Mesenchymal stem cell (in vitro differentiated cells and primary cell): Measurements from ENCODE around the gene BPIFA1.

Experiments
- DNase-seq: peaks from one replicate; pipeline ENCODE4 v3.0.0-alpha.2; 2013
- H2AFZ ChIP-seq: one replicate; pipeline ENCODE4 v1.6.1; 2013; ENCODE audit warnings: low read depth, mild to moderate bottlenecking, control low read depth, inconsistent platforms, low read length, moderate library complexity
- H2AK5ac ChIP-seq: 2 replicates; pipeline ENCODE4 v1.6.1; 2013; ENCODE audit warnings: low read length, moderate library complexity, mild to moderate bottlenecking, inconsistent platforms; ENCODE audit not compliant: severe bottlenecking
- H2BK120ac ChIP-seq: one replicate; pipeline ENCODE4 v1.6.1; 2013; ENCODE audit warnings: low read depth, mild to moderate bottlenecking, inconsistent platforms, low read length, moderate library complexity
- H2BK12ac ChIP-seq, 2 experiments: one replicate each; pipeline ENCODE4 v1.6.1; 2013; ENCODE audit warnings: inconsistent platforms in 2 of 2, low read length in 2 of 2, mild to moderate bottlenecking in 2 of 2, moderate library complexity in 2 of 2, control low read depth in 1 of 2
- H2BK15ac ChIP-seq: one replicate; pipeline ENCODE4 v1.6.1; 2013; ENCODE audit warnings: mild to moderate bottlenecking, low read depth, inconsistent platforms; ENCODE audit not compliant: poor library complexity, severe bottlenecking
- H2BK5ac ChIP-seq: 2 replicates; pipeline ENCODE4 v1.6.1; 2013; ENCODE audit warnings: low read depth, mild to moderate bottlenecking, low read length, control low read depth, inconsistent platforms; ENCODE audit not compliant: poor library complexity, severe bottlenecking
- H3K14ac ChIP-seq, 2 experiments: one replicate each; pipeline ENCODE4 v1.6.1; 2013; ENCODE audit warnings: inconsistent platforms in 2 of 2, low read length in 2 of 2, control low read depth in 1 of 2, mild to moderate bottlenecking in 1 of 2, moderate library complexity in 1 of 2
- H3K18ac ChIP-seq, 2 experiments: one replicate each; pipeline ENCODE4 v1.6.1; 2013; ENCODE audit warnings: inconsistent platforms in 2 of 2, low read length in 2 of 2, control low read depth in 1 of 2, low read depth in 1 of 2, mild to moderate bottlenecking in 1 of 2
- H3K23ac ChIP-seq, 2 experiments: one replicate each; pipeline ENCODE4 v1.6.1; 2013; ENCODE audit warnings: inconsistent platforms in 2 of 2, low read length in 2 of 2, mild to moderate bottlenecking in 2 of 2, moderate library complexity in 2 of 2, control low read depth in 1 of 2
- H3K27ac ChIP-seq: 2 replicates; pipeline ENCODE4 v1.5.1; 2013; ENCODE audit warnings: mild to moderate bottlenecking, moderate library complexity, low read length, control low read depth, inconsistent platforms; ENCODE audit not compliant: poor library complexity, severe bottlenecking
- H3K27me3 ChIP-seq, 2 experiments: 2 replicates each; pipeline versions ENCODE4 v1.6.1 to v1.7.0; 2013; ENCODE audit warnings: low read length in 2 of 2, mild to moderate bottlenecking in 2 of 2, moderate library complexity in 2 of 2, control low read depth in 1 of 2, inconsistent platforms in 1 of 2; ENCODE audit not compliant: control insufficient read depth in 1 of 2, insufficient read depth in 1 of 2
- H3K36me3 ChIP-seq, 2 experiments: 2 replicates each; pipeline versions ENCODE4 v1.6.1 to v1.7.0; 2013; ENCODE audit warnings: low read length in 2 of 2, control low read depth in 1 of 2, inconsistent platforms in 1 of 2, low read depth in 1 of 2, mild to moderate bottlenecking in 1 of 2; ENCODE audit not compliant: insufficient read depth in 2 of 2, control insufficient read depth in 1 of 2
- H3K4ac ChIP-seq, 2 experiments: one replicate each; pipeline ENCODE4 v1.6.1; 2013; ENCODE audit warnings: inconsistent platforms in 2 of 2, low read length in 2 of 2, mild to moderate bottlenecking in 2 of 2, moderate library complexity in 2 of 2, control low read depth in 1 of 2, low read depth in 1 of 2
- H3K4me1 ChIP-seq: 2 replicates; pipeline ENCODE4 v1.6.1; 2013; ENCODE audit warnings: low read depth, low read length, control low read depth; ENCODE audit not compliant: control insufficient read depth, insufficient read depth
- H3K4me2 ChIP-seq: 2 replicates; pipeline ENCODE4 v1.6.1; 2013; ENCODE audit warnings: low read length, mild to moderate bottlenecking, inconsistent platforms; ENCODE audit not compliant: poor library complexity, severe bottlenecking
- H3K4me3 ChIP-seq, 2 experiments: 2 replicates each; pipeline versions ENCODE4 v1.5.1 to v1.7.0; 2013; ENCODE audit warnings: low read length in 2 of 2, mild to moderate bottlenecking in 2 of 2, control low read depth in 1 of 2, low read depth in 1 of 2; ENCODE audit not compliant: insufficient read depth in 1 of 2
- H3K79me1 ChIP-seq: replicated peaks from 2 replicates; pipeline ENCODE4 v1.6.1; 2013; ENCODE audit warnings: mild to moderate bottlenecking, control low read depth, low read length, inconsistent platforms; ENCODE audit not compliant: poor library complexity, severe bottlenecking
- H3K9ac ChIP-seq: 2 replicates; pipeline ENCODE4 v1.7.0; 2013; ENCODE audit warnings: mild to moderate bottlenecking, low read length, moderate library complexity
- H3K9me3 ChIP-seq: 2 replicates; pipeline ENCODE4 v1.7.0; 2013; ENCODE audit warnings: mild to moderate bottlenecking, low read length; ENCODE audit not compliant: control insufficient read depth
- H4K8ac ChIP-seq: one replicate; pipeline ENCODE4 v1.6.1; 2013; ENCODE audit warnings: inconsistent platforms, mild to moderate bottlenecking, low read length, moderate library complexity
- H4K91ac ChIP-seq: one replicate; pipeline ENCODE4 v1.6.1; 2013; ENCODE audit warnings: mild to moderate bottlenecking, low read length, inconsistent platforms
- WGBS: methylation state at CpG from one replicate; pipeline ENCODE4 v1.1.7; 2013; ENCODE audit warnings: mixed read lengths; 5-methylcytosine and 5-hydroxymethylcytosine counted together

Gene BPIFA1

DNA sequence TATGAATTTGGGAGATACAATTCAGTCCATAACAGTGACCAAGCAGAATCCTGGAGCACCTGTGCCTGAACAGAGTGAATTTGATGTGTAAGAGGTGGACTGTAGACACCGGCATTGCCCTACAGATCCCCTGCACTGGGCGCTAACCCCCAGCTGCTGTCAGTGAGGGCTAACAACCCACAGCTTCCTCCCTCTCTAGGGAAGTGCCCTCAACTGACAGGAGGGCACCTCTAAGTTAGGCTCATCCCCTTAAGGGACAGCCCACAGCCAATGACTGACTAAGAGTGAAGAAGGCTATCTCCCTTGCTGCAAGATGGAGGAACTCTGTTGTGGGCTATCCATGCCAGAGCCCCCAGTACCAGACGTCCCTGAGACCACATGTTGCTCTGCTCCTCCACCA lies 31.9 kb downstream of the BPIFA1 start:
- Histone ChIP-seq H3K4ac (no peak overlapping the region), H2BK120ac (no peak overlapping the region), H2AK5ac (no peak overlapping the region), H3K27ac (no peak overlapping the region), H3K79me1 (no peaks in the 10 kb centered on the region), H3K4me2 (no peak overlapping the region), H4K91ac (no peak overlapping the region), H2BK12ac (no peak overlapping the region), H2BK5ac (no peak overlapping the region), H3K36me3 (no peaks in the 10 kb centered on the region), H3K14ac (no peak overlapping the region), H3K18ac (no peak overlapping the region), H3K27me3 (peaks cover 34 to 50% of the 10 kb centered on the region in 2 experiments), H3K9ac (no peak overlapping the region), H3K23ac (no peak overlapping the region), H3K9me3 (no peaks in the 10 kb centered on the region), H3K4me3 (no peak overlapping the region), H2BK15ac (no peak overlapping the region), H2AFZ (no peak overlapping the region), H4K8ac (no peak overlapping the region), H3K4me1 (no peaks in the 10 kb centered on the region)
- WGBS = 79% methylated on average over 3 of the region's 3 CpGs
- no peak for DNase-seq

DNA sequence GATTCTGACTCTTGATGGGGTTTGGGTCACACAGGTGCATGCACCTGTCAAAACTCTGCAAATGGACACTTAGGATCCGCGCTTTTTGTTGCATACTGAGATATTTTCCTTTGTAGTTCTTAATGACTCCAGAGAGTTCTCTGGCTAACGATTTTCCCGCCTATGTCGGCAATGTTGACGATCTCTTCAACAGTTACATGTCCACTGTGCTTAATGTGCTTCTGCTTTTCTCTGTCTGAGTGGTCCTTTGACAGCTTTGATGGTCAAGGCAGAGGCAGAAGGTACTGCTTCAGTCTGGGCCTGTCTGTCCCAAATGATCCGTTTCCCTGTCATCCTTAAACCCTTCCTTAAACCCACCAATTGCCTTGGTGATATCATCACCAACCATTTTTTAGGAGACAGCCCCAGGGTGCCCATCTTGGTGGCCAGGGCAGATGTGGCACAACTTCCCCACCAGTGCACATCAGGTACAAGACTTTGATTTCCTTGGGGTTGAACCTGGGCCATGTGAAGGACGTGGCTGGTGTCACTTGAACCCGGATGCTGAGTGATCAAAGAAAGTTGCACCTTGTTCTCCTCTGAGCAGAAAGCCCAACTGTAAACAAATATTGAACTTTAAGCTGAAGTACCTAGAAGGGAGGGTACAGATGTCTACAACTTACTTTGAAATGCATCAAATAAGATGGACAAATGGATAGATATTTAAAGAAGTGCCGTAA lies 36.5 kb downstream of the BPIFA1 start:
- H2BK5ac ChIP-seq = no peak overlapping the region
- 91% methylated on average over 10 of the region's 10 CpGs for WGBS
- no peak overlapping the region for H2BK120ac ChIP-seq
- no peak overlapping the region for H3K9ac ChIP-seq
- no peak overlapping the region for H4K8ac ChIP-seq
- no peak overlapping the region for H3K23ac ChIP-seq
- no peaks in the 10 kb centered on the region for H3K4me1 ChIP-seq
- no peaks in the 10 kb centered on the region for H3K9me3 ChIP-seq
- no peak overlapping the region for H3K4me2 ChIP-seq
- H3K14ac ChIP-seq = no peak overlapping the region
- no peak overlapping the region for H2AFZ ChIP-seq
- H3K27ac ChIP-seq = no peak overlapping the region
- no peak overlapping the region for H3K4ac ChIP-seq
- H3K36me3 ChIP-seq = no peaks in the 10 kb centered on the region
- H2BK15ac ChIP-seq = no peak overlapping the region
- H2AK5ac ChIP-seq = no peak overlapping the region
- H3K27me3 ChIP-seq = peaks cover 34 to 56% of the 10 kb centered on the region in 2 experiments
- H3K79me1 ChIP-seq = no peaks in the 10 kb centered on the region
- H2BK12ac ChIP-seq = no peak overlapping the region
- no peak overlapping the region for H3K18ac ChIP-seq
- no peak overlapping the region for H4K91ac ChIP-seq
- DNase-seq = no peak
- no peak overlapping the region for H3K4me3 ChIP-seq

DNA sequence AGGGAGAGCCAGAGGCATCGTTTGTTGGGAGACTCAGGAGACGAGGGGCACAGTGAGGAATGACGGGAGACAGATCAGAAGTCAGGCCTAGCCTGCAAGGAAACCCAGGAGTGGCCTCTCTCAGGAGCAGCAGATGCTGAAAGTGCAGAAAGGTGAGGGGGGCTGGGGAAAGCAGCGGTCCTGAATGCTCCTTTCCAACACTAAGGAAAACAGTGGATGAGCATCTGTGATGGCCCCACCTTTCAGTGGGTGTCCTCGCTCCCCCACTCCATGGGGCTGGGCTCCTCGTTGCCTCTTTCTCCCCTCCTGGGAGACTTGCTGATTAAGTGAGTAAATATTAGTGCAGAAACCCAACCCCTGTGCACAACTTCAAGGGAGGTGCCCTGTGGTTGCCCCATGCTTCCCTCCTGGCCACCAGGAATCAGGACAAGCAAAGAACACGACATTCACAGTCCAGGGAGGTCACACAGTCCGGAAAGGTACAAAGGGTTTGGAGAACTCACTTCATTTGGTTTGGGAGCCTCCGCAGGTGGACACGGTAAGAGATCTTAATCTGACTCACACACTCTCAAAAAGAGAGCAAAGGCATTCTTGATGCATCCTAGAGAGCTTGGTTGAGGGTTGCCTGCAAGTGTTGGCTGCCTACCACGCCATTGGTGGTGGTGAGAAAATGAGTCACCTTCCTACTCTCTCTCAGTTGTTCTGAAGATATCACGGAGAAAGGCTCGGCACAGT lies 37.5 kb downstream of the BPIFA1 start:
- Histone ChIP-seq H3K18ac (no peak overlapping the region), H2BK120ac (no peak overlapping the region), H4K91ac (no peak overlapping the region), H2AK5ac (no peak overlapping the region), H3K79me1 (no peaks in the 10 kb centered on the region), H2BK5ac (no peak overlapping the region), H3K9ac (no peak overlapping the region), H3K4ac (no peak overlapping the region), H4K8ac (no peak overlapping the region), H3K27me3 (peaks cover 39 to 58% of the 10 kb centered on the region in 2 experiments), H3K4me2 (no peak overlapping the region), H3K4me1 (no peaks in the 10 kb centered on the region), H3K14ac (no peak overlapping the region), H2AFZ (no peak overlapping the region), H3K23ac (no peak overlapping the region), H3K4me3 (no peak overlapping the region), H3K36me3 (no peaks in the 10 kb centered on the region), H2BK15ac (no peak overlapping the region), H3K9me3 (no peaks in the 10 kb centered on the region), H2BK12ac (no peak overlapping the region), H3K27ac (no peak overlapping the region)
- WGBS = 75% methylated on average over 10 of the region's 13 CpGs
- no peak for DNase-seq

DNA sequence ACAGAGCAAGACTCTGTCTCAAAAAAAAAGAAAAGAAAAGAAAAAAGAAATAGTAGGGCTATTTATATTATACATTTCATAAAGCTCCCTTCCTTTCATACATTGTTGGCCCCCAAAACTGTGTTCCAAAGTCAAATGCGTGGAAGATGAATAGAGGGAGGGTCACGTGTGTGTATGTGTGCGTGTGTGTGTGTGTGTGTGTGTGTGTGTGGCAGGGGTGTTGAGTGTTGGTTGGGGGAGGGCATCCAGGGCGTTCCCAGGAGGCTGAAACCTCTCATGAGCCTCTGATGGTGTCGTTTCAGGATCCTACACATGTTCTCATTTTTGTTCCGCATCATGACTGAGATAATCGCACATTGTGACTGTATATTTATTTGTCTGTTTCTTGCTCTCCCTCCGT lies 39.4 kb downstream of the BPIFA1 start:
- Histone ChIP-seq H3K4me2 (no peak overlapping the region), H2AFZ (no peak overlapping the region), H3K27ac (no peak overlapping the region), H3K4ac (no peak overlapping the region), H2AK5ac (no peak overlapping the region), H4K8ac (no peak overlapping the region), H2BK5ac (no peak overlapping the region), H2BK120ac (no peak overlapping the region), H3K14ac (no peak overlapping the region), H3K27me3 (peaks cover 44 to 65% of the 10 kb centered on the region in 2 experiments), H3K23ac (no peak overlapping the region), H3K18ac (no peak overlapping the region), H4K91ac (no peak overlapping the region), H3K4me1 (peaks cover 4% of the 10 kb centered on the region), H2BK12ac (no peak overlapping the region), H3K36me3 (no peaks in the 10 kb centered on the region), H3K79me1 (no peaks in the 10 kb centered on the region), H3K9me3 (no peaks in the 10 kb centered on the region), H3K4me3 (no peak overlapping the region), H2BK15ac (no peak overlapping the region), H3K9ac (no peak overlapping the region)
- 82% methylated on average over 8 of the region's 8 CpGs for WGBS
- no peak for DNase-seq
